VCaP (cell line): ENCODE measurements around the gene CLCNKB.
"Not testable (repeated sequence)": the region's sequence is repeated elsewhere in the genome, so short reads cannot be mapped to it uniquely, and the experiment has no call there.

Experiments used
- H3K27ac ChIP-seq: fragments of 450-650 bp; 2 replicates; pipeline ENCODE4 v1.5.1; 2017
- TF ChIP-seq, protein P1 (sequence below): fragments of 450-650 bp; conservative IDR thresholded peaks from 2 replicates; pipeline ENCODE4 v1.5.1; 2017; ENCODE audit warnings: mild to moderate bottlenecking, moderate library complexity

The CLCNKB gene

DNA sequence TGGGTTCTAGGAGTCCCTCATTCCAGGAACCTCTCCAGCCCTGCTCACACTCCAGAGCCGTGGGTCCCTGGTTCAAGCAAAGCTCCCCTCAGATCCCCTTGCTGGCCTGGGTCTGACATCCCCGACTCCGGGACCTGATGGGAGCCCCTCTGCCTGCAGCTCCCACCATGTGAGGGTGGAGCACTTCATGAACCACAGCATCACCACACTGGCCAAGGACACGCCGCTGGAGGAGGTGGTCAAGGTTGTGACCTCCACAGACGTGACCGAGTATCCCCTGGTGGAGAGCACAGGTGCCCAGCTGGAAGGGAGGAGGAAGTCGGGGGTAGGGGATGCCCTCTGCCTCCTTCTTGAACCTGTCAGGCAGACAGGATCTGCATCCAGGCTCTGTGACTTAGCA is 12.0 kb upstream of the CLCNKB start:
- TF ChIP-seq, protein P1, sequence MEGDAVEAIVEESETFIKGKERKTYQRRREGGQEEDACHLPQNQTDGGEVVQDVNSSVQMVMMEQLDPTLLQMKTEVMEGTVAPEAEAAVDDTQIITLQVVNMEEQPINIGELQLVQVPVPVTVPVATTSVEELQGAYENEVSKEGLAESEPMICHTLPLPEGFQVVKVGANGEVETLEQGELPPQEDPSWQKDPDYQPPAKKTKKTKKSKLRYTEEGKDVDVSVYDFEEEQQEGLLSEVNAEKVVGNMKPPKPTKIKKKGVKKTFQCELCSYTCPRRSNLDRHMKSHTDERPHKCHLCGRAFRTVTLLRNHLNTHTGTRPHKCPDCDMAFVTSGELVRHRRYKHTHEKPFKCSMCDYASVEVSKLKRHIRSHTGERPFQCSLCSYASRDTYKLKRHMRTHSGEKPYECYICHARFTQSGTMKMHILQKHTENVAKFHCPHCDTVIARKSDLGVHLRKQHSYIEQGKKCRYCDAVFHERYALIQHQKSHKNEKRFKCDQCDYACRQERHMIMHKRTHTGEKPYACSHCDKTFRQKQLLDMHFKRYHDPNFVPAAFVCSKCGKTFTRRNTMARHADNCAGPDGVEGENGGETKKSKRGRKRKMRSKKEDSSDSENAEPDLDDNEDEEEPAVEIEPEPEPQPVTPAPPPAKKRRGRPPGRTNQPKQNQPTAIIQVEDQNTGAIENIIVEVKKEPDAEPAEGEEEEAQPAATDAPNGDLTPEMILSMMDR, result no peak
- no peak overlapping the region for H3K27ac ChIP-seq

DNA sequence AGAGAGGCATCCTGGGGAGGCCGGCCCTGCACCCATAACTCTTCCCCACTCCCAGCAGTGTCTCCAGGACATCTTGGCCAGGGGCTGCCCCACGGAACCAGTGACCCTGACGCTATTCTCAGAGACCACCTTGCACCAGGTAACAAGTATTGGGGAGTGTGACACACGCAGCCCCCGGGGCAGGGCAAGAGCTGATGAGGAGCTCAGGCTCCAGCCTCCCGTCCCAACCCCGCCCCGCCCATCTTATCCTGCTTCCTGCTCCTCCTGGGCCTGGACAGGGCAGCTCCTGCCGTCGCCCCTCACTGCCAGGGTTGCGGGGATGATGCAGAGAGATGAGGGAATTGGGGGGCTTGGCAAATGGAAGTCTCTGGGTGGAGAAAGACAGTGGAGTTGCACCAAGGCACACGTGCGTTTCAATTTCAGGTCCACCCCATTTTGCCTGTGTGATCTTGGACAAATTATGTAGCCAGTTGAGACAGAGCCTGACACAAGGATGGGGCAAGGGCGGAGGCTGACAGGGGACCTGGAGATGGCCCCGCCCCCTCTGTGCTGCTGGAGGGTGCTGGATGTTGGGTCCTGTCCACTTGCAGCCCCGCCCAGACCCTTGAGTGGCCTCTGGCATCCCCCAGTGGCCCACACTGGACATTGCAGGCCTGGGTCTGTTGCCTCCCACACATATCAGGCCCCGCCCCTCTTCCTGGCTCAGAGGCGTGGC is 11.0 kb upstream of the CLCNKB start:
- H3K27ac ChIP-seq, result no peak overlapping the region
- TF ChIP-seq, protein P1, result peak; percentile 87

DNA sequence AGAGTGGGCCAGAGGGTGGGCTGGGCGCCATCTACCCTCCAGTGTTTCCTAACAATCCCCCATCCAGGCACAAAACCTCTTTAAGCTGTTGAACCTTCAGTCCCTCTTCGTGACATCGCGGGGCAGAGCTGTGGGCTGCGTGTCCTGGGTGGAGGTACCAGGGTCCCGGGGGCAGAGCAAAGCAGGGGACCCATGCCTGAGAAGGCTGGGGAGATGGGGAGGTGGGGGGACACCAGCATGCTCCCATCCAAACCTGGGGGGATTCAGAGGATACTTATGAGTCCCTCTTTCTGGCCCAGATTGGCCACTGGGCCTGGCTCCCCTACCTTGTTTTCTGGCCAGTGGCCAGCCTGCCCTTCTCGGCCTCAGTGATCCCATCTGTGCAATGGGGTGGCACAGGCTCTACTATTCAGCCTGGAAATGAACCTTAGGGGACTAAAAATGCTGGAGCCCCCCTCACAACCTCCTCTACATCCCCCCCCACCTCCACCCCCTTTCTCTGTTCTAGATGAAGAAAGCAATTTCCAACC is 10.4 kb upstream of the CLCNKB start:
- H3K27ac ChIP-seq, result not testable (repeated sequence)
- TF ChIP-seq, protein P1, result peak; percentile 50

DNA sequence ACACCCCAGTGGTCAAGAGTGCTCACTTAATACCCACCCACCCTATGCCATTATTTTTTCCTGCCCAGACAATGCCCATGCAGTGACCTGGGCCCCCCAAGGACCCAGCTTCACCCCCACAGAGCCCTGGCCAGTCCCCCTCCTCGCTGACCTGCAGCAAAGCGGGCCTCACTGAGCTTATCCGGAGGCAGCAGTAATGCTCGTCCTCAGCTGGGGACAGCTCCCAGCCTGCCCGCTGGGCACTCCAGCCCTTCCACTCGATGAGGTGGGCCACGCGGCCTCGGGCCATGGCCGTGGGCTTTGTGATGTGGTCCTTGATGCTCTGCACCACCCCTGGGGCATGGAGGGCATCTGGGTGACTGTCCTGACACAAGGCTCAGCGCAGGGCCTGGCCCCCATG is 7.1 kb upstream of the CLCNKB start:
- not testable (repeated sequence) for H3K27ac ChIP-seq

DNA sequence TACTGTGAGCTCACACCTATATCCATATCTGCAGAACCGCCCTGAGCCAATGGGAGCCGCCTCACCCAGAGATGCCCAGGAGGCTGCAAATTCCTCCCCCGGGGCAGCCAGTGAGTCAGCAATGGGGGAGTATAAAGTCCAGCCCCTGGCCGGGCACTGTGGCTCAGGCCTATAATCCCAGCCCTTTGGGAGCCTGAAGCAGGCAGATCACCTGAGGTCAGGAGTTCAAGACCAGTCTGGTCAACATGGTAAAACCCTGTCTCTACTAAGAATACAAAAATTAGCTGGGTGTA is 5.0 kb upstream of the CLCNKB start:
- TF ChIP-seq, protein P1, result no peak

DNA sequence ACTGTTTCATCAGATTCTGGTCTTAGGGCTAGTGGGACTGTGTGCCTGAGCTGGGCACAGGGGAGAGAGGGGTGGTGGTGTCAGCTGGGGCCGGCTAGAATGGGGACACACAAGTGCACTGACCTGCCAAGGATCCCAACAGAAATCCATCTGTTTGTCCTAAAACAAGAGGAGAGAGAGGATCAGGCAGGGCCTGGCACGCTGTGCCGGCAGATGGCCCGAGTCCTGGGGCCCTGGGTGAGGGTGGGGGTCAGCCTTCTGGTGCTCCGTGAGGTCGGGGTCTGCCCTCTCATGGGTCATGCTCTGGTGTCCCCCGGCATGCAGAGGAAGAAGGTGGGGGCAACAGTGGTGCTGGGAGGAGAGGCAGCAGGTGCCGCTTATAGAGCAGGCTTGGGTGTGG is 3.7 kb upstream of the CLCNKB start:
- not testable (repeated sequence) for H3K27ac ChIP-seq

More for the DNA sequence above, 5.0 kb upstream of the CLCNKB start:
- no peak overlapping the region for H3K27ac ChIP-seq

DNA sequence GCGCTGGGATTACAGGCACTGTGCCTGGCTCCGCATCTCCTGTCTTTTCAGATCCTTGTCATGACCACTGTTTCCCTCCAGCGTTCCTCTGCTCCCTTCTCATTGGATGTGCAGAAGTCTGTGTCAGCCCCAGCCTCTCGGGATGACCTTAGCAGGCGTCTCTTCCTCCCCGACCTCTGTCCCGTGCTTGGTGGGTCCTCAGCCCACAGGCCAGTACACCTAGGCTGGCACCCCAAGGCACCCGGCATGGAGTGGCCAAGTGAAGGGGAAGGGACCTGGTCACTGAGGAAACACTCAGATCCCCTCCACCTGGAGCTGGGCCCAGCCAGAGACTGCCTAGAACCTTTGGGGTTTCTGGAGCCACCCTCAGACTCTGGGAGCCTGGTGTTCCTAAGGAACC is 2.4 kb upstream of the CLCNKB start:
- TF ChIP-seq, protein P1, result no peak

DNA sequence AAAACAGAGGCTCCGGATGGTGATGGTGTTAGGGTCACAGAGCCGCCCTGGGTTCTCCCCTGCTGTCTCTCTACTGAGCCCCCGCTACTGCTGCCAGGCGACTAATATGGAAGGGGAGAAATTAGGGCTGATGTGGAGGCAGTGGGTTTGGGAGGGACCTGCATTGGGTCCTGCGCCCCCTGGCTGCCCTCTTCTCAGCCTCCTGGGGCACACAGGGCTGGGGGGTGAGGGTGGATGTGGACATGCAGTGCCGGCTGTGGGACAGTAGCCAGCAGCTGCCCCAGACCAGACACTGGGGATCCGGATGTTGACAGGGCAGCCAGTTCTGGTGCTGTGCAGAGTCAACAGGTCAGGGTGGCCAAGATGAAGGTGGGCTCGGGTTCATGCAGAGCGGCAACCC is 1.5 kb upstream of the CLCNKB start:
- TF ChIP-seq, protein P1, result 0 out of 2 replicates have a peak, but pooled peaks have one; percentile 16
- no peak overlapping the region for H3K27ac ChIP-seq

More for the DNA sequence above, 2.4 kb upstream of the CLCNKB start:
- H3K27ac ChIP-seq, result no peak overlapping the region

DNA sequence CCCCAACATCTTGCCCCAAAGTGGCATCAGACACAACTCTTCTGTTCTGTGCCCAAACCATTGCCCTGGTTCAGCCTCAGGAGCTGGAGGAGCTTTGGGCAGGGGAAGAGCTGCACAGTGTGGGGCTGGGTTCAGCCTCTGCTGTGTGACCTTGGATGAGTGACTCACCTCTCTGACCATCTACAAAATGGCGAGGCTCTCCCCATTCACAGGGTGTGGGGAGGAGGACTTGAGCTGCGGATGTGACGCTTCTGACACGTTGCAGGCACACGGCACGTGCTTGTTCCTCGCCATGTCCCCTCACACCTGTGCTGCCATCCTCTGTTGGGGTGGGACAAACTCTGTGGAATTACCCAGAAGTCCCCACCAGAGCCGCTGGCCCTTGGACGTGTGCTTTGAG is 928 bp upstream of the CLCNKB start:
- not testable (repeated sequence) for H3K27ac ChIP-seq
